Kidney epithelial cell (primary cell): ENCODE measurements around the gene SLC6A3. TPM values are rescaled to one million over a fixed set of nuclear protein-coding genes. Genes with fewer than 3 reads are reported as not detected.

Experiments
- DNase-seq: peaks from one replicate; pipeline ENCODE4 v3.0.0-alpha.2; 2010; ENCODE audit warnings: low read depth
- H3K27me3 ChIP-seq: 2 replicates; pipeline ENCODE4 v1.6.0; 2011; ENCODE audit warnings: low read length; ENCODE audit not compliant: control insufficient read depth, insufficient read depth
- H3K36me3 ChIP-seq: 2 replicates; pipeline ENCODE4 v1.5.1; 2011; ENCODE audit warnings: low read length; ENCODE audit not compliant: control insufficient read depth, insufficient read depth
- H3K4me3 ChIP-seq: 2 replicates; pipeline ENCODE4 v1.5.1; 2011; ENCODE audit warnings: low read depth, mild to moderate bottlenecking, control low read depth, low read length
- CTCF ChIP-seq: IDR thresholded peaks from 2 replicates; pipeline ENCODE4 v1.5.1; 2011; ENCODE audit warnings: mild to moderate bottlenecking, moderate library complexity, low read length, control low read depth, inconsistent platforms; ENCODE audit not compliant: insufficient read depth, poor library complexity, severe bottlenecking
- total RNA-seq: library from RNA; depleted of rRNA; stranded (reverse); fragments of >200 nt; gene quantifications from 2 replicates; pipeline ENCODE4 v1.2.3, GENCODE V29; 2015

Gene SLC6A3
- total RNA-seq, 1 donor from 2014 or later = not detected

- no peaks in the 10 kb centered on the region for H3K36me3 ChIP-seq
- TF ChIP-seq CTCF = no peak
- no peak overlapping the region for H3K4me3 ChIP-seq
- H3K27me3 ChIP-seq = peaks cover 45% of the 10 kb centered on the region
- DNase-seq = no peak
These were observed 54.2 kb downstream of the SLC6A3 start for GRCh38 chr5:1390861-1391600.

- TF ChIP-seq CTCF = no peak
- Histone ChIP-seq H3K36me3 (no peaks in the 10 kb centered on the region), H3K27me3 (peaks cover 43% of the 10 kb centered on the region), H3K4me3 (no peak overlapping the region)
- DNase-seq = no peak
These were observed 54.9 kb downstream of the SLC6A3 start for GRCh38 chr5:1390333-1390732.

- Histone ChIP-seq H3K4me3 (no peak overlapping the region), H3K27me3 (peaks cover 36% of the 10 kb centered on the region)
- TF ChIP-seq CTCF = no peak
These were observed 56.8 kb downstream of the SLC6A3 start for GRCh38 chr5:1388383-1388967.

DNA sequence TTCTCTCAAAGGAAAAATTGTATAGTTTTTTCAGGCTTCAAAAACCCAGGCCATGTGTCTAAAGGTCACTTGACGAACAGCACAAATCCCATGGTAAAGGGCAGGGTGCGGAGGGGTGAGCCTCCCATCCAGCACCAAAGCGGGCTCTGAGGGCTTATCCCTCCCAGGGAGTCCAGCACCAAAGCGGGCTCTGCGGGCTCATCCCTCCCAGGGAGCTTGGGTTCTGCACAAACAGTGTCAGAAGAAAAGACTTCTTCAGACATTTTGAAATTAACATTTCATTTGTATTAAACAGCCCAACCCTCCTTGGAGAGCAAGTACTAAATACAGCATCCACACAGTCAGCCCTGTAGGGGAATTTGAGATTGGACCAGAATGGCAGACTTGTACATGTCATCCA, 57.4 kb downstream of the SLC6A3 start:
- Histone ChIP-seq H3K36me3 (no peaks in the 10 kb centered on the region), H3K27me3 (peaks cover 36% of the 10 kb centered on the region), H3K4me3 (no peak overlapping the region)
- TF ChIP-seq CTCF = no peak
- no peak for DNase-seq

More at GRCh38 chr5:1388383-1388967, 56.8 kb downstream of the SLC6A3 start:
- H3K36me3 ChIP-seq = no peaks in the 10 kb centered on the region
- no peak for DNase-seq

DNA sequence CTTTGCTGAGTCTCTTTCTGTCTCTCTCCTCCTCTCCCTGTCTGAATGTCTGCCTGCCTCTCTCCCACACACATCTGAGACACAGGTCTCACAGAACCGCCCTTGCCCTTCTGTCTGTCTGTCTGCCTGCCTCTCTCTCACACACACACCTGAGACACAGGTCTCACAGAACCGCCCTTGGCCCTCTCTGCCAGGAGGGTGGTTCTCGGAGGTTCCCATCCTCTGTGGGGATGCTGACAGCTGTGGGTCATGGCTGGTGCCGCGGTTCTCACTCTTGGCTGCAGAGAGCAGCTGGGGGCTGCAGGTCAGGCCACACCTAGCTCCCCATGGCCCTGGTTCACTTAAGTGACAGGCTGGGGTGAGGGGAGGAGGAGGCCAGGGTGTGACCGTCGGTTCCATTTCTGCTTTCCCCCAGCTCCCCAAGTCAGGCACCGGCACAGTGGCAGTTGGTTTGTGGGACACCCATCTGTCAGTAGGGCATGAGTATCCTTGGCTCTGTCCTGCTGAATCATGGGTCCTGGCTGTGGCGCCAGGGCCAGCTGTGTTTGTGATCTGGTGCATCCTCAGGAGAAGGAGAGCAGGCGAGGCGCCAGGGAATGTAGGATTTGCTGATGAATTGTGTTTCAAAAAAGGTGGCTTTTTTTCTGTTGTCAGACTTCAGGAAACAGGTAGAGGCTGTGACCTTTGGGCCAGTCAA, 58.0 kb downstream of the SLC6A3 start:
- Histone ChIP-seq H3K4me3 (no peak overlapping the region), H3K36me3 (no peaks in the 10 kb centered on the region), H3K27me3 (peaks cover 35% of the 10 kb centered on the region)
- DNase-seq = no peak
- no peak for TF ChIP-seq CTCF
